CD4-positive, alpha-beta T cell treated with Interleukin-2 at 100 ng/mL for 4 hours (primary cell): Measurements from ENCODE around the gene HOXC11.

Experiments used
- DNase-seq: peaks from one replicate; pipeline ENCODE4 v3.0.0-alpha.2; 2020; ENCODE audit warnings: low spot score

The HOXC11 gene

GRCh38 chr12:54010053-54010971 is 37.4 kb downstream of the HOXC11 start:
- DNase-seq, result no peak

- DNase-seq, result no peak
These were observed 38.2 kb downstream of the HOXC11 start for GRCh38 chr12:54010972-54011664.

GRCh38 chr12:54011665-54012532 is 39.0 kb downstream of the HOXC11 start:
- no peak for DNase-seq

DNA sequence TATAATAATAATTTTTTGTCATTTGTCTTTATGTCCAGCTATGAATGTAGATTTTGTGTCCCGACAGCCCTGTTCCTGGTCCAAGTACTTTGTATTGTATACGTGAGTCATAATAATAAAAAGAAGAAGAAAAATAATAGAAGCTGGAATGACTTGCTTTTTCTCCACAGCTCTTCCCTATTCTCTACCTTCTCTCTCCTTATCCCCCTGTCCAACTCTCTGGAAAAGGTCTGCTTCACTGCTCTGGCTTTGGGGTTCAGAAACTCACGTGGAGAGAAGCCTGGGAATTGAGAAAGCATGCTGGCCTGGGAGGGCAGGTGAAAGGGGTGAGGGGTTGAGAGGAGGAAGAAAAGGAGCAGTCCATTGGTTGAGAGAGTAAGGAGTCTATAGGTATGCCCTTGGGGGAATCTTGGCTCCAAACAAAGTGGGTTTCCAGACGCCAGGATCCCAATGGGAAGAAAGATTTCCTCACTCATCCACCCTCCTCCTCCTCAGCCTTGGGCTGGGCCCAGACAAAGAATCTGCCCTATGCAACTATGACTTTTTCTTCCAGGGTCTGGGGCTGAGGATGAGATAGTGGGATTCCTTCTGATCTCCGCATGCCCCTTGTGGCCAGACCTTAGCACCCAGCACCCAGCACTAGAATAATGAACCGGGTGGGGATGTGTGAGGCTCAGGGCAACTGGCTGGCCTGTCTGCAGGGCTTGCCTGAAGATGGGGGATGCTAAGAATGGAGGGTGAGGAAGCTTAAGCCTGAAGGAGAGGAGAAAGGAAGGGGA is 39.9 kb downstream of the HOXC11 start:
- DNase-seq, result no peak

GRCh38 chr12:54014377-54015017 is 41.6 kb downstream of the HOXC11 start:
- DNase-seq, result no peak

- DNase-seq, result no peak
These were observed 42.3 kb downstream of the HOXC11 start for GRCh38 chr12:54015018-54015931.

- DNase-seq, result no peak
These were observed 43.1 kb downstream of the HOXC11 start for GRCh38 chr12:54016051-54016450.

DNA sequence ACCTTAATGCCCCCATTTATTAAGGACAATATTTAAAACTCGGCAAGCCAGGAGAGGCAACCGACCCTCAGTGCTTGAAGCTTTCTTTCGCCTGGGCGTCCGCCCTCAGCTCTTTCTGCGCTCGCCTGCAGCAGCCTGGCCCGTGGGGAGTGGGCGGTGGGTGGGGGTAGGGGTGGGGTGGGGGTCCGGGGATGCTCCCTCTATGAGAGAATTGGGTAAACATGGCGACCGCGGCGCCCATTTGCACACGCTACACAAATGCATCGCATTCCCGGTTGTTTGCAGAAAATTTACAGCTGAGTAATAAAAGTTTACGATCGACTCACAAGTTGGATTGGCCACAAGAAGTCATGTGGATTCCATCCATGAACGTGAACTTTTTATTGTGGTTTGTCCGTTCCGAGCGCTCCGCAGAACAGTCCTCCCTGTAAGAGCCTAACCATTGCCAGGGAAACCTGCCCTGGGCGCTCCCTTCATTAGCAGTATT is 43.6 kb downstream of the HOXC11 start:
- DNase-seq, result no peak

GRCh38 chr12:54017027-54017788 is 44.3 kb downstream of the HOXC11 start:
- DNase-seq, result no peak

DNA sequence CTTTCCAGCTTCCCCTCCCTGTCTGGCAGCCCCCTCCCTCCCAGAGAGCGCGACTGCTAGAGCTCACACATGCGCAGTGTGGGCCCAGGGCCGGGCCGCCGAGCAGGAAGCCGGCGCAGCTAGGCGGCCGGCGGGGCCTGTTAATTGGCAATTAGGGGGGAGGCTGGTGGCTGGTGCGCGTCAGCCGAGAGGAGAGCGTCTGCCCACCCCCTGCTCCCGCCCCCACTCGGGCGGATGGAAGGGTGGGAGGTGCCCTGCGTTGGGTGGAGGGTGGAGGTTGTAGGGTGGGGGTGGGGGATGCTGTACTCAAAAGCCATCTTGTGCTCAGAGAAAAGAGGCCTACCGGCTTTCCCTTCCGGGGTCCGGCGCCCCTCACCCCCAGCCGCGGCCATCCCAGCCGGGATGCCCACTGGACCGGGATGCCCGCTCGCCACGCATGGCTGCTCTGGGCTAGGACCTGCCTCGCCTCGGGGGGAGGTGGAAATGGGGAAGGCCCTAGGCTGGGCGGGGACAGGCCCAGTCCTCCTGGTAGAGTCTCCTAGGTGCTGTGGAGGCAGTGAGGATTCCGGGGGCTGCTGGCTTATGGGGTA is 45.0 kb downstream of the HOXC11 start:
- peak; percentile 73 for DNase-seq

DNA sequence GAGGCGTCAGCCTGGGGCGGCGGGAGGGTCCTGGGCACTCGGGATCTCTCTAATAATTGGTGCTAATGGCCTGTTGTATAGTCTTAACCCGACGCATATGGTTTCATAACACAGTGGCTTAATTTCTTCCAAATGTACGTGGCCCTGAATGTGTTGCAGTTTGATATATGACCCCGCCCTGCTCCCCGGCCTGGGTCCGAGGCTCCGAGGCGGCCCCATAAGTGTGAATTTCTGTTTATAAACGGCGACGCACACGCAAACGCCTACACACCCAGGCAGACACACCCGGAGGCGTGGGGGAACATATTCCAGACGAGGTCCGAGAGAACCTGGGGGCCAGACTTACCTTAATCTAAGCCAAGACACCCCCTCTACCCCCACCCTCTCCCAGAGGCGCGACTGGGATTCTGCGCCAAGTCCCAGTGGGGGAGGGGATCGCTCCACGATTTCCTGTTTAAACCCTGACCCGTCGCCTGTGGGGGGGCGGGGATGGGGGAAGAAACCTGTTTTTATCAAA is 45.6 kb downstream of the HOXC11 start:
- DNase-seq, result no peak

DNA sequence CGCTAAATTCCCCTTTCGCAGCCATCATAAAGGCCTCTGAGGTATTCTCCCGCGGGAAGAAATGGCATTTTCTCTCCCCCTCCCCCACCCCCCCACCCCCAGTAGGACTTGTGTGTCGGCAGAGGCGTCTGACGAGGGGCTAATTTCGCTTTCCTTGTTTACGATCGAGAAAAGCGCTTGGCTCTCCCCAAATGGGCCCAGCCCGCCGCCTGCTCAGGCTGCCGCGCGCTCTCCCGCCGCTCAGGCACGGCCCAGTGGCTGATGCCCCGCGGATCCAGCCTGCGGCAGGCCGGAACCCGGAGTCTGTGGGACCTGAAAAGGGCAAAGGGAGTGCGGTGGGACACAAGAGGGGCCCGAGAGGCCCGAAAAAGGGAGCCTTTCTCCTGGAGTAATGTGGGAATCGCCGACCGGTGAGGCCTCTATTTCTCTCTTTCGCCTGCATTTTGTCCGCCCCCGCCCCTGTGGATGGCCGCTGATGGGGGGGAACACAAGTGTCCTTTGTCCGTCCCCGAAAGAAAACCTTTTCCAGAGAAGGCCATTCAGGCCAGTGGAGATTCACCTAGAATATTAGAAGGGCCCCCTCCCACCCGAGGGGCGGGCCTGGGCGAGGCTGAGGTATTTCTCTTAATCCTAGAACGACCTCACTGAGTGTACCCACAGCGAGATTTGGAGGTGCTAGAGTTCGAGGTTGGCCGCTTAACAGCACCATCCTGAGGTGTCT is 46.3 kb downstream of the HOXC11 start:
- no peak for DNase-seq

- no peak for DNase-seq
These were observed 47.1 kb downstream of the HOXC11 start for GRCh38 chr12:54019924-54020590.

DNA sequence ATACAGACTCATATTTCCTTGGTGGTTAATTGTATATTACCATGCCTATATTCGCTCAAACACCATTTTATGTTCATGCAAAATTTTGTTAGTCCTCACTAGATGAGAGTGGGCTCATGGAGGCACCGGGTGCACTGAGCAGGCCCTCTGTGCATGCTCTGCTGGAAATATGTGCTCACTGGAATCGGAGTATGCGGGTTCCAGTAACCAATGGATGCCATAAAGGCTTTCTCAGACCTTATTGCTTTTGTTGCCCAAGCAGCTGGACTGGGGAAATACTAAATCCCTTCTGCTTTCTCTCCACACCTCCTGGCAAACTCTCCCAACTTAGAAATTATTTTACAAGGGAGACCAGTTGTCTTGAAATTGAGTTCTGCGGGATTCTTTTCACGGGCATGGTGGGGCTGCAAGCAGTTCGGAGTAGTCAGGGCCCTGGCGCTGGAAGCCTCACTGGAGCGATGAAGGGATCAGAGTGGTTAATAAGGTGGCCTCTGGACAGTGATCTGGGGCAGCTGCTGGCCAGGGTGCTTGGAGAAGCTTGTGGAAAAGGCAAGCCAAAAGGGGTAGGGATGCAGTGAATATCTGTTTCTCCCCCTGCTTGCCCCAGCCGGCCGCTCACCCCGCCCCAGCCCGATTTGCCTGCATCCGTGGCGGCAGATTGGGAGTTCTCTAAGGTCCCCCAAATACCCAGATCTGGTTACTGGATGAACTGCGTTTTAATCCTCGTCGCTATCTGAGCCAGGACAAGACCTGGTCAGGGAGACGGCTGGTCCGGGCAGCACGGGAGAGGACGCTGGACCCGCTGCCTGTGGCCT is 47.9 kb downstream of the HOXC11 start:
- no peak for DNase-seq

DNA sequence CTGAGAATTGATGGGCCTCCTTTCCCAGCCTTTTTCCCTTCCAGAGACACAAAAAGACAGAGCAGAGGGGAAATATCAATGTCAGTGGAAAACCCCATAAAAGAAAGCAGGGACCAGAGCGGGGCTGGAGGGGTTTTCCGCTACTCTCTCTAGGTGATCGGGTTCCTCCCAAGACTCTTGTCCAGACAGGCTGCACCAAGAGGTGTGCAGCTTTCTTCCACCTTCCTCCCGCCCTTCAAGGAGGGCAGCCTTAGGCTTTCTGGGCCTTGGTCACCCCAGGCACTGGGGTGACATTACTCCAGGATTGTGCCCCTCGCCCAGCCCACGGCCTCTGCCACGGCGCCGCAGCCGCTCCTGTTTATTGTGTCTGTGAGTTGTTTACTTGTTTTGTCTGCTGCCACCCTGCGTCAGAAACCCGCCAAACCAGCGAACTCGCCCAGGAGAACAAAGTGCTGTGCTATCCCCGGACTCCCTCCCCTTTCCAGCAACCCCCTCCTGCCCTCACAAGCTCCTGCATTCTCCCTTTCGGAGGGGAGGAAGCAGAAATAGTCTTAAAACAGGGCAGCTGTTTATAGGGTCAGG is 48.6 kb downstream of the HOXC11 start:
- DNase-seq, result no peak
